Endothelial cell of umbilical vein (primary cell): ENCODE measurements around the gene FOXD2. TPM values are rescaled to one million over a fixed set of nuclear protein-coding genes. Genes with fewer than 3 reads are reported as not detected.

Experiments
- BruUV-seq: library from RNA; stranded (reverse); fragments of 400-500 nt; replicated peaks from 2 replicates; lab custom pipeline; 2021; lab: Mats Ljungman, UMichigan
- CTCF ChIA-PET: fragments of 300-600, 350-600 bp; sonication (Branson Sonifier 250); formaldehyde crosslinking; loops from one replicate; lab custom pipeline; 2021; ENCODE audit warnings: antibody characterized with exemption, inconsistent platforms; lab: Charles Lee
- POLR2A ChIA-PET: fragments of 300-600, 350-600 bp; sonication (Branson Sonifier 250); formaldehyde crosslinking; loops from one replicate; lab custom pipeline; 2021; ENCODE audit warnings: antibody characterized with exemption, inconsistent platforms; lab: Charles Lee
- DNase-seq: peaks from one replicate; pipeline ENCODE4 v3.0.0-alpha.2; 2011; ENCODE audit warnings: low read depth, low spot score
- FAIRE-seq: peaks from 2 replicates; lab custom pipeline; 2011; peaks lifted over from hg19 to GRCh38; lab: Jason Lieb, UNC
- H2AFZ ChIP-seq: 2 replicates; pipeline ENCODE4 v1.6.0; 2012; ENCODE audit warnings: low read depth, low read length, control low read depth, inconsistent platforms
- H3K27ac ChIP-seq: 2 replicates; pipeline ENCODE4 v1.5.1; 2011; ENCODE audit warnings: low read depth, mild to moderate bottlenecking, control low read depth, low read length, moderate library complexity; ENCODE audit not compliant: insufficient read depth
- H3K27me3 ChIP-seq, 2 experiments: 2 replicates each; pipeline versions ENCODE4 v1.6.0 to v1.6.1; 2011; ENCODE audit warnings: low read length in 2 of 2, mixed read lengths in 1 of 2; ENCODE audit not compliant: control insufficient read depth in 2 of 2, insufficient read depth in 2 of 2
- H3K36me3 ChIP-seq, 2 experiments: 2 replicates in 1 of 2; 3 replicates in 1 of 2; pipeline ENCODE4 v1.5.1; 2011; ENCODE audit warnings: low read length in 2 of 2, mild to moderate bottlenecking in 1 of 2, moderate library complexity in 1 of 2; ENCODE audit not compliant: control insufficient read depth in 2 of 2, insufficient read depth in 2 of 2; ENCODE audit errors: extremely low read depth in 1 of 2
- H3K4me1 ChIP-seq: 3 replicates; pipeline ENCODE4 v1.5.1; 2011; ENCODE audit warnings: mild to moderate bottlenecking, low read length; ENCODE audit not compliant: control insufficient read depth, insufficient read depth; ENCODE audit errors: extremely low read depth
- H3K4me2 ChIP-seq: 2 replicates; pipeline ENCODE4 v1.6.1; 2011; ENCODE audit warnings: low read length, control low read depth, mixed read lengths; ENCODE audit not compliant: insufficient read depth
- H3K4me3 ChIP-seq, 3 experiments: fragments of 200-600 bp in 1 of 3; sonication (generic), shearing (Covaris generic) in 1 of 3; replicated peaks in 1 of 3; 2 replicates each; pipeline ENCODE4 v1.5.1; 2011 to 2016; ENCODE audit warnings: control low read depth in 3 of 3, low read length in 3 of 3, mild to moderate bottlenecking in 2 of 3, inconsistent platforms in 1 of 3, low read depth in 1 of 3, moderate library complexity in 1 of 3; ENCODE audit not compliant: insufficient read depth in 1 of 3
- H3K79me2 ChIP-seq: 2 replicates; pipeline ENCODE4 v1.6.0; 2012; ENCODE audit warnings: low read length, inconsistent platforms; ENCODE audit not compliant: control insufficient read depth, insufficient read depth
- H3K9ac ChIP-seq: replicated peaks from 2 replicates; pipeline ENCODE3; 2011; ENCODE audit warnings: low read length, control low read depth; ENCODE audit not compliant: insufficient read depth; ENCODE audit errors: extremely low read depth
- H3K9me1 ChIP-seq: replicated peaks from 3 replicates; pipeline ENCODE4 v1.6.0; 2011; ENCODE audit warnings: mild to moderate bottlenecking, low read length; ENCODE audit not compliant: control insufficient read depth, insufficient read depth; ENCODE audit errors: extremely low read depth
- H3K9me3 ChIP-seq: replicated peaks from 2 replicates; pipeline ENCODE4 v1.5.1; 2012; ENCODE audit warnings: low read length, inconsistent platforms; ENCODE audit not compliant: control insufficient read depth, insufficient read depth
- H4K20me1 ChIP-seq: replicated peaks from 2 replicates; pipeline ENCODE3; 2011; ENCODE audit warnings: mild to moderate bottlenecking, low read length; ENCODE audit not compliant: control insufficient read depth, insufficient read depth; ENCODE audit errors: extremely low read depth
- FOS ChIP-seq: IDR thresholded peaks from 2 replicates; pipeline ENCODE4 v1.6.1; 2011; ENCODE audit warnings: mild to moderate bottlenecking, low read length, moderate library complexity, borderline replicate concordance; ENCODE audit not compliant: insufficient read depth
- JUN ChIP-seq: IDR thresholded peaks from 2 replicates; pipeline ENCODE4 v1.6.1; 2011; ENCODE audit warnings: borderline replicate concordance, low read depth; ENCODE audit not compliant: insufficient read length, insufficient read depth
- POLR2A ChIP-seq: IDR thresholded peaks from 2 replicates; pipeline ENCODE4 v1.6.1; 2012; ENCODE audit warnings: low read depth, mild to moderate bottlenecking, control low read depth, low read length
- dilution Hi-C: fragments of 300-500 bp; cut with MboI; formaldehyde crosslinking; loops from one replicate; pipeline ENCODE4 v1.15.0; 2019; ENCODE audit warnings: low sequenced_read_pairs; ENCODE audit not compliant: extremely low pct_ligation_motif_present
- intact Hi-C: fragments of 100-400 bp; cut with micrococcal nuclease; formaldehyde crosslinking; loops from one replicate; pipeline ENCODE4 v1.10.0; 2022
- polyA plus RNA-seq, 4 experiments: library from polyadenylated mRNA; depleted of rRNA in 3 of 4; stranded (reverse) in 3 of 4; unstranded in 1 of 4; fragments of >200 nt; gene quantifications; 2 replicates each; pipeline versions ENCODE4 v1.2.1 to v1.2.3, GENCODE V29; 2011 to 2012; ENCODE audit warnings: missing spikeins in 1 of 4
- total RNA-seq: library from RNA; stranded (reverse); gene quantifications from 2 replicates; pipeline ENCODE4 v1.2.3, GENCODE V29; 2021
- TF ChIP-seq, protein P1 (sequence below): IDR thresholded peaks from 2 replicates; pipeline ENCODE4 v1.6.1; 2011; ENCODE audit not compliant: insufficient read depth, insufficient read length
- TF ChIP-seq, protein P2 (sequence below), 2 donors: IDR thresholded peaks; 1 replicate in 1 of 2; 2 replicates in 1 of 2; pipeline ENCODE4 v1.5.1; 2011; ENCODE audit warnings: low read length in 2 of 2, mild to moderate bottlenecking in 2 of 2, moderate library complexity in 2 of 2, control low read depth in 1 of 2, inconsistent platforms in 1 of 2, low read depth in 1 of 2; ENCODE audit not compliant: insufficient read depth in 1 of 2; ENCODE audit errors: extremely low read depth in 1 of 2

Gene FOXD2
- total and polyA plus RNA-seq, 2 donors (not counting 3 experiments of a cell fraction or from before 2014, with no cell fraction given) = 0.01 to 0.09 TPM

DNA sequence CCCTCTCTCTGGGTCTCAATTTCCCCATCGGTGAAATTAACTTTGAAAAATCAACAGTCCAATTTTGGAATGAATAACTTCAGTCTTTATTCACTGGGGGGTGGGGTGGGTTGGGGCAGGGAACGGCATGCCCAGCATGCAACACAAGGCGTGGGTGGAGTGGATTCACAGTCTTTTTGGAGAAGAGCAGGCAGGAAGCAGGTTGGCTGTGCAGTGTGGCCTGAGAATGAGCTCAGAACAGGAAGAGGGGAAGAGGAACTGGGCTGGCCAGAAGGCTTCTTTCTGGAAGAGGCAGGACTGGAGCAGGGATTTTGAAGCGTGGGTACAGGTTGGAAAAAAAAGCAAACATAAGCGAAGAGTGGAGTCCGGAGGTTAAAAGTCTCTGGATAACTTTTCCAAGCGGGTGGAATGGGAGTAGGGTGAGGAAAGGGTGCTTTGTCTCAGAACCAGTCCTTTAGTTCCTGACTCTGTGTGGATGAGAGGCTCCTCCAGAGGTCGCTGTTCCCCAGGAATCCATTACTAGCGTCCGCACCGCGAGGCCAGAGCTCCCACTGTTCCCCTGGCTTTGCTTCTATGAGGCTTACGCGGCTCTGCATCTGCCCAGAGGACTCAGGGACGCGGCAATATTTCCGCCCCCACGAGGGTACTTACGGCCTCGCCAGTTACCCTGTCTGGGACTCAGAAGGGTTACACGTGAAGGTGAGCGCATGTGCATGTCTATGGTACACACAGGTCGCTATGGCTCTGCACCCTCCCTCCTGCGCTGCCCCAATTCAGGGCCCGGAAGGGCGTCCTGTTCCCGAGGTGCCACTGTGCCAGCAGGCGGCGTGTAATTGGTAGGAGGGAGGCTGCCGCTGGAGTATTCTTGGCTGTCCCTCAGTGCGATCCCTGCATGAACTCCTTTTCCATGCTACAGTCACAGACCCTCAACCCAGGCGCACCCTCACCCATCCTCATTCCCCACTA, 5.5 kb upstream of the FOXD2 start:
- dilution Hi-C loops = no loop called here

More for the DNA sequence above, 5.5 kb upstream of the FOXD2 start:
- Histone ChIP-seq H3K4me1 (peaks cover 24% of the 10 kb centered on the region), H3K27ac (no peak overlapping the region), H3K36me3 (no peaks in the 10 kb centered on the region), H3K9me1 (no peaks in the 10 kb centered on the region), H3K9ac (no peak overlapping the region), H3K4me3 (no peak overlapping the region), H2AFZ (no peak overlapping the region), H3K79me2 (no peaks in the 10 kb centered on the region), H3K9me3 (no peaks in the 10 kb centered on the region), H3K4me2 (no peak overlapping the region), H4K20me1 (no peaks in the 10 kb centered on the region), H3K27me3 (peaks cover 10 to 18% of the 10 kb centered on the region in 2 experiments)
- DNase-seq (peak; percentile 80), FAIRE-seq (peak; percentile 97)
- intact Hi-C loops = loop anchor here (1.0 to 2.0 kb wide), 5 partner anchors 44 to 323 kb away; no protein-coding TSS in a partner anchor
- TF ChIP-seq FOS (no peak), POLR2A (no peak), JUN (no peak)
- TF ChIP-seq, protein P1, sequence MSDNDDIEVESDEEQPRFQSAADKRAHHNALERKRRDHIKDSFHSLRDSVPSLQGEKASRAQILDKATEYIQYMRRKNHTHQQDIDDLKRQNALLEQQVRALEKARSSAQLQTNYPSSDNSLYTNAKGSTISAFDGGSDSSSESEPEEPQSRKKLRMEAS = no peak
- TF ChIP-seq, protein P2, sequence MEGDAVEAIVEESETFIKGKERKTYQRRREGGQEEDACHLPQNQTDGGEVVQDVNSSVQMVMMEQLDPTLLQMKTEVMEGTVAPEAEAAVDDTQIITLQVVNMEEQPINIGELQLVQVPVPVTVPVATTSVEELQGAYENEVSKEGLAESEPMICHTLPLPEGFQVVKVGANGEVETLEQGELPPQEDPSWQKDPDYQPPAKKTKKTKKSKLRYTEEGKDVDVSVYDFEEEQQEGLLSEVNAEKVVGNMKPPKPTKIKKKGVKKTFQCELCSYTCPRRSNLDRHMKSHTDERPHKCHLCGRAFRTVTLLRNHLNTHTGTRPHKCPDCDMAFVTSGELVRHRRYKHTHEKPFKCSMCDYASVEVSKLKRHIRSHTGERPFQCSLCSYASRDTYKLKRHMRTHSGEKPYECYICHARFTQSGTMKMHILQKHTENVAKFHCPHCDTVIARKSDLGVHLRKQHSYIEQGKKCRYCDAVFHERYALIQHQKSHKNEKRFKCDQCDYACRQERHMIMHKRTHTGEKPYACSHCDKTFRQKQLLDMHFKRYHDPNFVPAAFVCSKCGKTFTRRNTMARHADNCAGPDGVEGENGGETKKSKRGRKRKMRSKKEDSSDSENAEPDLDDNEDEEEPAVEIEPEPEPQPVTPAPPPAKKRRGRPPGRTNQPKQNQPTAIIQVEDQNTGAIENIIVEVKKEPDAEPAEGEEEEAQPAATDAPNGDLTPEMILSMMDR (IDR thresholded peaks at IDR 0.05; ENCODE audit: extremely low read depth in 1 of 2, insufficient read depth in 1 of 2, low read depth in 1 of 2, low read length in 2 of 2) = peak; percentile 80 to 83
- CTCF ChIA-PET = interaction anchor here (0.6 to 12.3 kb wide), 55 partner anchors 9 to 629 kb away, joined by 3 to 691 read pairs (median 4); partner anchors contain the start of genes CMPK1 and PDZK1IP1
- no TSS peak for BruUV-seq
- POLR2A ChIA-PET = interaction anchor here (1.3 kb wide), 1 partner anchor 294 kb away, joined by 3 read pairs; no protein-coding TSS in a partner anchor
